IMR-90 (cell line): Measurements from ENCODE around the gene BRK1. TPM values are rescaled to one million over a fixed set of nuclear protein-coding genes. Genes with fewer than 3 reads are reported as not detected.

Experiments
- ATAC-seq: fragments of 200-7000 bp; cut with Tn5 transposase; 2 replicates; pipeline ENCODE4 v1.9.1; 2020; ENCODE audit warnings: low read depth, mild to moderate bottlenecking, moderate library complexity
- BruUV-seq: library from RNA; stranded (reverse); fragments of 400-500 nt; replicated peaks from 2 replicates; lab custom pipeline; 2021; lab: Mats Ljungman, UMichigan
- CTCF ChIA-PET: fragments of 300-600 bp; formaldehyde crosslinking; extraction: SDS; loops from one replicate; lab custom pipeline; 2021; ENCODE audit warnings: antibody characterized with exemption; lab: Yijun Ruan, JAX
- POLR2A ChIA-PET: fragments of 300-600 bp; sonication (Branson Sonifier 250); formaldehyde crosslinking; loops from one replicate; lab custom pipeline; 2022; ENCODE audit warnings: antibody characterized with exemption; ENCODE audit not compliant: unreplicated experiment; lab: Charles Lee
- DNase-seq: peaks from one replicate; pipeline ENCODE4 v3.0.0; 2013
- H2AFZ ChIP-seq: replicated peaks from 2 replicates; pipeline ENCODE3; 2013; ENCODE audit warnings: low read length, mild to moderate bottlenecking; ENCODE audit not compliant: poor library complexity
- H2AK5ac ChIP-seq: 2 replicates; pipeline ENCODE4 v1.6.1; 2013; ENCODE audit warnings: low read depth, low read length, inconsistent platforms
- H2AK9ac ChIP-seq: replicated peaks from 2 replicates; pipeline ENCODE3; 2013; ENCODE audit warnings: mild to moderate bottlenecking, low read depth, low read length, moderate library complexity; ENCODE audit not compliant: poor library complexity
- H2BK120ac ChIP-seq: 2 replicates; pipeline ENCODE4 v1.6.1; 2013; ENCODE audit warnings: low read depth, low read length, inconsistent platforms
- H2BK15ac ChIP-seq: 3 replicates; pipeline ENCODE4 v1.6.1; 2013; ENCODE audit warnings: low read depth, low read length, inconsistent platforms
- H2BK20ac ChIP-seq: 2 replicates; pipeline ENCODE4 v1.6.1; 2013; ENCODE audit warnings: low read depth, mild to moderate bottlenecking, inconsistent platforms, low read length, moderate library complexity
- H2BK5ac ChIP-seq: 2 replicates; pipeline ENCODE4 v1.6.1; 2013; ENCODE audit warnings: mild to moderate bottlenecking, low read depth, low read length, inconsistent platforms; ENCODE audit not compliant: poor library complexity, severe bottlenecking
- H3K14ac ChIP-seq: replicated peaks from 2 replicates; pipeline ENCODE4 v1.6.1; 2013; ENCODE audit warnings: low read depth, low read length, inconsistent platforms
- H3K18ac ChIP-seq: 2 replicates; pipeline ENCODE4 v1.6.1; 2013; ENCODE audit warnings: low read depth, low read length, control low read depth
- H3K23ac ChIP-seq: 2 replicates; pipeline ENCODE4 v1.6.1; 2013; ENCODE audit warnings: low read depth, low read length, inconsistent platforms
- H3K27ac ChIP-seq: 2 replicates; pipeline ENCODE4 v1.5.1; 2013; ENCODE audit warnings: mild to moderate bottlenecking, control low read depth, low read length; ENCODE audit not compliant: insufficient read depth
- H3K27me3 ChIP-seq: 2 replicates; pipeline ENCODE4 v1.6.1; 2013; ENCODE audit warnings: low read length; ENCODE audit not compliant: control insufficient read depth, insufficient read depth
- H3K36me3 ChIP-seq: 2 replicates; pipeline ENCODE4 v1.6.1; 2013; ENCODE audit warnings: low read length, mixed read lengths; ENCODE audit not compliant: control insufficient read depth, insufficient read depth
- H3K4ac ChIP-seq: 2 replicates; pipeline ENCODE4 v1.6.1; 2013; ENCODE audit warnings: low read depth, low read length, inconsistent platforms
- H3K4me1 ChIP-seq: 2 replicates; pipeline ENCODE4 v1.6.1; 2013; ENCODE audit warnings: low read length, mixed read lengths; ENCODE audit not compliant: control insufficient read depth, insufficient read depth
- H3K4me2 ChIP-seq: 2 replicates; pipeline ENCODE4 v1.6.1; 2013; ENCODE audit warnings: low read depth, mild to moderate bottlenecking, control low read depth, low read length, moderate library complexity
- H3K4me3 ChIP-seq: 2 replicates; pipeline ENCODE4 v1.5.1; 2013; ENCODE audit warnings: low read depth, mild to moderate bottlenecking, control low read depth, low read length, moderate library complexity; ENCODE audit not compliant: insufficient read depth
- H3K56ac ChIP-seq: 2 replicates; pipeline ENCODE4 v1.6.1; 2013; ENCODE audit warnings: low read length, inconsistent platforms; ENCODE audit not compliant: insufficient read depth; ENCODE audit errors: extremely low read depth
- H3K79me1 ChIP-seq, 2 experiments: 2 replicates each; pipeline ENCODE4 v1.6.1; 2013; ENCODE audit warnings: low read length in 2 of 2, inconsistent platforms in 1 of 2, low read depth in 1 of 2
- H3K9ac ChIP-seq: 2 replicates; pipeline ENCODE4 v1.6.1; 2013; ENCODE audit warnings: low read depth, low read length, control low read depth
- H3K9me1 ChIP-seq: 2 replicates; pipeline ENCODE4 v1.6.1; 2013; ENCODE audit warnings: low read length, inconsistent platforms; ENCODE audit not compliant: insufficient read depth
- H3K9me3 ChIP-seq: 2 replicates; pipeline ENCODE4 v1.6.1; 2013; ENCODE audit warnings: low read length; ENCODE audit not compliant: control insufficient read depth, insufficient read depth
- H4K20me1 ChIP-seq: 2 replicates; pipeline ENCODE4 v1.6.1; 2013; ENCODE audit warnings: low read length, inconsistent platforms; ENCODE audit not compliant: insufficient read depth
- H4K5ac ChIP-seq: 2 replicates; pipeline ENCODE4 v1.6.1; 2013; ENCODE audit warnings: mild to moderate bottlenecking, low read depth, low read length, control low read depth
- H4K8ac ChIP-seq, 2 experiments: 2 replicates each; pipeline ENCODE4 v1.6.1; 2013; ENCODE audit warnings: low read depth in 2 of 2, low read length in 2 of 2, control low read depth in 1 of 2, inconsistent platforms in 1 of 2
- H4K91ac ChIP-seq: 2 replicates; pipeline ENCODE4 v1.6.1; 2013; ENCODE audit warnings: low read depth, low read length, inconsistent platforms; ENCODE audit not compliant: insufficient read depth
- BHLHE40 ChIP-seq: fragments of 150-350 bp; IDR thresholded peaks from 2 replicates; pipeline ENCODE4 v1.6.1; 2016; ENCODE audit warnings: mild to moderate bottlenecking, low read depth, low read length
- CEBPB ChIP-seq: IDR thresholded peaks from 2 replicates; pipeline ENCODE4 v1.6.1; 2012; ENCODE audit warnings: low read depth, low read length, improper control_type of control experiment
- CHD1 ChIP-seq: IDR thresholded peaks from 2 replicates; pipeline ENCODE4 v1.6.1; 2012; ENCODE audit warnings: low read depth, low read length, improper control_type of control experiment
- CTCF ChIP-seq: conservative IDR thresholded peaks from 2 replicates; pipeline ENCODE4 v1.5.1; 2012; ENCODE audit warnings: mild to moderate bottlenecking, low read depth, low read length, improper control_type of control experiment
- FOS ChIP-seq: fragments of 150-350 bp; IDR thresholded peaks from 2 replicates; pipeline ENCODE4 v1.6.1; 2016; ENCODE audit warnings: low read depth, low read length
- MAFK ChIP-seq: IDR thresholded peaks from 2 replicates; pipeline ENCODE4 v1.6.1; 2012; ENCODE audit warnings: low read depth, low read length, improper control_type of control experiment
- NFE2L2 ChIP-seq: fragments of 150-350 bp; IDR thresholded peaks from 2 replicates; pipeline ENCODE4 v1.6.1; 2016; ENCODE audit warnings: low read depth, mild to moderate bottlenecking, low read length
- POLR2A ChIP-seq: IDR thresholded peaks from 2 replicates; pipeline ENCODE4 v1.6.1; 2012; ENCODE audit warnings: mild to moderate bottlenecking, low read depth, low read length
- RAD21 ChIP-seq: IDR thresholded peaks from 2 replicates; pipeline ENCODE4 v1.6.1; 2012; ENCODE audit warnings: low read length, improper control_type of control experiment
- RCOR1 ChIP-seq: IDR thresholded peaks from 2 replicates; pipeline ENCODE4 v1.6.1; 2012; ENCODE audit warnings: mild to moderate bottlenecking, low read length, improper control_type of control experiment; ENCODE audit not compliant: insufficient replicate concordance
- RFX5 ChIP-seq: IDR thresholded peaks from 2 replicates; pipeline ENCODE4 v1.8.0; 2012; ENCODE audit warnings: low read depth, mild to moderate bottlenecking, low read length, moderate library complexity
- USF2 ChIP-seq: fragments of 150-350 bp; IDR thresholded peaks from 2 replicates; pipeline ENCODE4 v1.6.1; 2017; ENCODE audit warnings: mild to moderate bottlenecking, antibody characterized with exemption, low read length, low read depth
- WGBS, 2 experiments: methylation state at CpG; one replicate each; pipeline versions ENCODE4 v1.1.5 to v1.1.7; 2013; ENCODE audit warnings: missing lambda C conversion rate in 2 of 2; ENCODE audit not compliant: insufficient read length in 1 of 2; ENCODE audit errors: extremely low coverage in 2 of 2; 5-methylcytosine and 5-hydroxymethylcytosine counted together
- dilution Hi-C: fragments of 300-500 bp; cut with HindIII; formaldehyde crosslinking; loops from one replicate; pipeline ENCODE4 v1.14.3; 2018; ENCODE audit warnings: low sequenced_read_pairs; ENCODE audit not compliant: unreplicated experiment
- in situ Hi-C: fragments of 300-500 bp; cut with MboI; formaldehyde crosslinking; loops from 3 replicates; pipeline ENCODE4 v1.14.3; 2019; ENCODE audit warnings: low sequenced_read_pairs, inconsistent platforms, mixed read lengths
- intact Hi-C: fragments of 100-400 bp; cut with micrococcal nuclease; formaldehyde crosslinking; loops from 2 replicates; pipeline ENCODE4 v1.10.0; 2022
- polyA plus RNA-seq, 3 experiments: library from polyadenylated mRNA; depleted of rRNA; stranded (reverse); fragments of >200 nt; gene quantifications; 2 replicates each; pipeline ENCODE4 v1.2.3, GENCODE V29; 2012; ENCODE audit warnings: low replicate concordance in 1 of 3
- total RNA-seq: library from RNA; depleted of rRNA; stranded (reverse); fragments of >200 nt; gene quantifications from 2 replicates; pipeline ENCODE4 v1.2.3, GENCODE V29; 2012
- TF ChIP-seq, protein P1 (sequence below): fragments of 150-350 bp; IDR thresholded peaks from 2 replicates; pipeline ENCODE4 v1.6.1; 2016; ENCODE audit warnings: low read depth, mild to moderate bottlenecking, low read length, moderate library complexity, borderline replicate concordance

BRK1 gene
- total and polyA plus RNA-seq, 2 of the 4 experiments (the other 2 are of a cell fraction), result 81.4 to 235 TPM

DNA sequence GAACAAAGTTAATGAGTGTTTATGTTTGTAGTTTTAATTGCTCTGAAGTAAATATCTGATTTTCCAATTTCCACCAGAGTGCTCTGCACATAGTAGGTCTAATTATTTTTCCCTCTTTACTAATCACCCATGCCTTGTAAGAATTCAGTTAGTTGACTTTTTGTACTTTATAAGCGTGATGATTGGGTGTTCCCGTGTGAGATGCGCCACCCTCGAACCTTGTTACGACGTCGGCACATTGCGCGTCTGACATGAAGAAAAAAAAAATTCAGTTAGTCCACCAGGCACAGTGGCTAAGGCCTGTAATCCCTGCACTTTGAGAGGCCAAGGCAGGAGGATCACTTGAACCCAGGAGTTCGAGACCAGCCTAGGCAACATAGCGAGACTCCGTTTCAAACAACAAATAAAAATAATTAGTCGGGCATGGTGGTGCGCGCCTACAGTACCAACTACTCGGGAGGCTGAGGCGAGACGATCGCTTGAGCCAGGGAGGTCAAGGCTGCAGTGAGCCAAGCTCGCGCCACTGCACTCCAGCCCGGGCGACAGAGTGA, 25.6 kb downstream of the BRK1 start:
- dilution Hi-C loops, result no loop called here
- intact Hi-C loops, result loop anchor here (10.0 kb wide), 1 partner anchor 156 kb away; the partner anchor contains the start of gene EMC3
- no peak overlapping the region for H3K18ac ChIP-seq
- H3K9ac ChIP-seq, result no peak overlapping the region
- CTCF ChIA-PET, result interaction anchor here (0.6 kb wide), 1 partner anchor 10 kb away, joined by 5 read pairs; no protein-coding TSS in a partner anchor
- DNase-seq, result no peak
- H3K4me3 ChIP-seq, result no peak overlapping the region
- H3K27ac ChIP-seq, result peak overlapping the region; percentile 25; the same call in 1 of the 2 replicates
- H2AK5ac ChIP-seq, result peak overlapping the region; percentile 83
- H2AK9ac ChIP-seq, result no peak overlapping the region
- H3K27me3 ChIP-seq, result no peaks in the 10 kb centered on the region
- no peak overlapping the region for H3K23ac ChIP-seq
- H4K5ac ChIP-seq, result peak overlapping the region; percentile 77
- H4K91ac ChIP-seq, result peak overlapping the region; percentile 45; the same call in 1 of the 2 replicates
- POLR2A ChIA-PET, result no interaction called here
- H2BK15ac ChIP-seq, result no peak overlapping the region
- peaks cover 7% of the 10 kb centered on the region for H3K4me1 ChIP-seq
- H2AFZ ChIP-seq, result peak overlapping the region; percentile 97
- peak overlapping the region; percentile 92 to 97 for H4K8ac ChIP-seq
- H3K4ac ChIP-seq, result peak overlapping the region; percentile 63; the same call in 1 of the 2 replicates
- H3K14ac ChIP-seq, result peak overlapping the region; percentile 46; the same call in 1 of the 2 replicates
- H3K9me3 ChIP-seq, result no peaks in the 10 kb centered on the region
- H3K56ac ChIP-seq, result no peak overlapping the region
- peaks cover 27% of the 10 kb centered on the region for H4K20me1 ChIP-seq
- H2BK5ac ChIP-seq, result peak overlapping the region; percentile 30
- H3K36me3 ChIP-seq, result peaks cover 11% of the 10 kb centered on the region
- H2BK120ac ChIP-seq, result no peak overlapping the region
- peaks cover 7% of the 10 kb centered on the region; the same call in 1 of the 2 replicates for H3K9me1 ChIP-seq
- no peak overlapping the region for H2BK20ac ChIP-seq
- 94% methylated on average over 7 of the region's 23 CpGs; no CpG with 5 or more reads in 1 of the 2 experiments for WGBS, 2 experiments
- no peak for ATAC-seq
- TF ChIP-seq CTCF (no peak), MAFK (no peak), NFE2L2 (no peak), RFX5 (no peak), RCOR1 (no peak), USF2 (no peak), FOS (no peak), POLR2A (no peak), BHLHE40 (no peak), CHD1 (no peak), CEBPB (no peak), RAD21 (no peak)
- TF ChIP-seq, protein P1, sequence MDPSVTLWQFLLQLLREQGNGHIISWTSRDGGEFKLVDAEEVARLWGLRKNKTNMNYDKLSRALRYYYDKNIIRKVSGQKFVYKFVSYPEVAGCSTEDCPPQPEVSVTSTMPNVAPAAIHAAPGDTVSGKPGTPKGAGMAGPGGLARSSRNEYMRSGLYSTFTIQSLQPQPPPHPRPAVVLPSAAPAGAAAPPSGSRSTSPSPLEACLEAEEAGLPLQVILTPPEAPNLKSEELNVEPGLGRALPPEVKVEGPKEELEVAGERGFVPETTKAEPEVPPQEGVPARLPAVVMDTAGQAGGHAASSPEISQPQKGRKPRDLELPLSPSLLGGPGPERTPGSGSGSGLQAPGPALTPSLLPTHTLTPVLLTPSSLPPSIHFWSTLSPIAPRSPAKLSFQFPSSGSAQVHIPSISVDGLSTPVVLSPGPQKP, result no peak
- no peak overlapping the region for H3K4me2 ChIP-seq
- peaks cover 7 to 27% of the 10 kb centered on the region in 2 experiments; a peak in 2 of 4 replicates for H3K79me1 ChIP-seq
- no TSS peak for BruUV-seq
- in situ Hi-C loops, result no loop called here
